Measurements from ENCODE around the gene PIGS. TPM values are rescaled to one million over a fixed set of nuclear protein-coding genes. Genes with fewer than 3 reads are reported as not detected.
"Not testable (repeated sequence)": the region's sequence is repeated elsewhere in the genome, so short reads cannot be mapped to it uniquely, and the experiment has no call there.

Gene PIGS
- total and polyA plus RNA-seq, 7 donors: 17.2 to 66.3 (median 33.7) TPM

- Histone ChIP-seq H3K4me1 (no peaks in the 10 kb centered on the region), H3K27ac (no peak overlapping the region), H3K4me3 (no peak overlapping the region), H3K36me3 (no peaks in the 10 kb centered on the region), H3K9me3 (no peaks in the 10 kb centered on the region), H3K27me3 (no peaks in the 10 kb centered on the region)
- 91 to 93% methylated on average over 15 of the region's 15 CpGs for WGBS, 2 donors
- intact Hi-C loops (cut with DNase I): no loop called here
- DNase-seq: no peak
- TF ChIP-seq CTCF (IDR thresholded peaks at IDR 0.05) (no peak), POLR2AphosphoS5 (IDR thresholded peaks at IDR 0.05) (no peak), EP300 (IDR thresholded peaks at IDR 0.05) (no peak), POLR2A (IDR thresholded peaks at IDR 0.05) (no peak)
Measured at GRCh38 chr17:28523876-28524275, 47.4 kb downstream of the PIGS start.

- intact Hi-C loops (cut with DNase I): no loop called here
- TF ChIP-seq EP300 (IDR thresholded peaks at IDR 0.05): no peak
- no peak for TF ChIP-seq CTCF (IDR thresholded peaks at IDR 0.05)
- no peak for TF ChIP-seq POLR2AphosphoS5 (IDR thresholded peaks at IDR 0.05)
- no peak for TF ChIP-seq POLR2A (IDR thresholded peaks at IDR 0.05)
- Histone ChIP-seq H3K27me3 (no peaks in the 10 kb centered on the region), H3K9me3 (no peaks in the 10 kb centered on the region), H3K4me3 (no peak overlapping the region), H3K27ac (no peak overlapping the region), H3K36me3 (no peaks in the 10 kb centered on the region), H3K4me1 (no peaks in the 10 kb centered on the region)
- DNase-seq: no peak
- 83 to 86% methylated on average over 6 of the region's 6 CpGs for WGBS, 2 donors
Measured at GRCh38 chr17:28523186-28523585, 48.1 kb downstream of the PIGS start.

DNA sequence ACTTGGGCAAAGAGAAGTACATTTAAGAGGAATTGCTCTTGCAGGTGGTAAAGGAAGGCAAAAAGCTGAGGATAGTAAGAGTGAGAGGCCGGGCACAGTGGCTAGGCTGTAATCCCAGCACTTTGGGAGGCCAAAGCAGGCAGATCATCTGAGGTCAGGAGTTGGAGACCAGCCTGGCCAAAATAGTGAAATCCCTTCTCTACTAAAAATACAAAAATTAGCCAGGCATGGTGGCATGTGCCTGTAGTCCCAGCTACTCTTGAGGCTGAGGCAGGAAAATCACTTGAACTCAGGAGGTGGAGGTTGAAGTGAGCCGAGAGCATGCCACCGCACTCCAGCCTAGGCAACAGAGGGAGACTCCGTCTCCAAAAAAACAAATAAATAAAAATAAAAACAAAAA is 49.0 kb downstream of the PIGS start:
- H3K36me3 ChIP-seq; intact Hi-C loops (cut with DNase I); H3K27ac ChIP-seq; H3K27me3 ChIP-seq; DNase-seq; H3K9me3 ChIP-seq; H3K4me1 ChIP-seq; H3K4me3 ChIP-seq: not testable (repeated sequence)
- WGBS, 2 donors: 92 to 95% methylated on average over 4 of the region's 4 CpGs

GRCh38 chr17:28521311-28522085 is 49.8 kb downstream of the PIGS start:
- no peak overlapping the region for H3K4me3 ChIP-seq
- H3K27me3 ChIP-seq: no peaks in the 10 kb centered on the region
- intact Hi-C loops (cut with DNase I): no loop called here
- no peaks in the 10 kb centered on the region for H3K4me1 ChIP-seq
- H3K27ac ChIP-seq: no peak overlapping the region
- H3K9me3 ChIP-seq: no peaks in the 10 kb centered on the region
- DNase-seq: no peak
- H3K36me3 ChIP-seq: no peaks in the 10 kb centered on the region
- 85 to 88% methylated on average over 21 of the region's 21 CpGs for WGBS, 2 donors
- TF ChIP-seq POLR2A (IDR thresholded peaks at IDR 0.05) (no peak), EP300 (IDR thresholded peaks at IDR 0.05) (no peak), CTCF (IDR thresholded peaks at IDR 0.05) (no peak), POLR2AphosphoS5 (IDR thresholded peaks at IDR 0.05) (no peak)

GRCh38 chr17:28520687-28521086 is 50.6 kb downstream of the PIGS start:
- no peaks in the 10 kb centered on the region for H3K27me3 ChIP-seq
- TF ChIP-seq CTCF (IDR thresholded peaks at IDR 0.05) (no peak), EP300 (IDR thresholded peaks at IDR 0.05) (no peak), POLR2A (IDR thresholded peaks at IDR 0.05) (no peak), POLR2AphosphoS5 (IDR thresholded peaks at IDR 0.05) (no peak)
- 86 to 91% methylated on average over 6 of the region's 6 CpGs for WGBS, 2 donors

More at GRCh38 chr17:28520687-28521086, 50.6 kb downstream of the PIGS start:
- no peaks in the 10 kb centered on the region for H3K4me1 ChIP-seq
- H3K4me3 ChIP-seq: no peak overlapping the region
- no peak for DNase-seq
- intact Hi-C loops (cut with DNase I): no loop called here
- H3K9me3 ChIP-seq: no peaks in the 10 kb centered on the region
- no peak overlapping the region for H3K27ac ChIP-seq
- H3K36me3 ChIP-seq: no peaks in the 10 kb centered on the region

Measured in sigmoid colon (tissue), 7 donors.